Endothelial cell of umbilical vein (primary cell): Measurements from ENCODE around the gene KAT6B. TPM values are rescaled to one million over a fixed set of nuclear protein-coding genes. Genes with fewer than 3 reads are reported as not detected.

ENCODE experiments used
- BruUV-seq: library from RNA; stranded (reverse); fragments of 400-500 nt; replicated peaks from 2 replicates; lab custom pipeline; 2021; lab: Mats Ljungman, UMichigan
- CTCF ChIA-PET: fragments of 300-600, 350-600 bp; sonication (Branson Sonifier 250); formaldehyde crosslinking; loops from one replicate; lab custom pipeline; 2021; ENCODE audit warnings: antibody characterized with exemption, inconsistent platforms; lab: Charles Lee
- POLR2A ChIA-PET: fragments of 300-600, 350-600 bp; sonication (Branson Sonifier 250); formaldehyde crosslinking; loops from one replicate; lab custom pipeline; 2021; ENCODE audit warnings: antibody characterized with exemption, inconsistent platforms; lab: Charles Lee
- DNase-seq: peaks from one replicate; pipeline ENCODE4 v3.0.0-alpha.2; 2011; ENCODE audit warnings: low read depth, low spot score
- FAIRE-seq: peaks from 2 replicates; lab custom pipeline; 2011; peaks lifted over from hg19 to GRCh38; lab: Jason Lieb, UNC
- H2AFZ ChIP-seq: 2 replicates; pipeline ENCODE4 v1.6.0; 2012; ENCODE audit warnings: low read depth, low read length, control low read depth, inconsistent platforms
- H3K27ac ChIP-seq: 2 replicates; pipeline ENCODE4 v1.5.1; 2011; ENCODE audit warnings: low read depth, mild to moderate bottlenecking, control low read depth, low read length, moderate library complexity; ENCODE audit not compliant: insufficient read depth
- H3K27me3 ChIP-seq, 2 experiments: 2 replicates each; pipeline versions ENCODE4 v1.6.0 to v1.6.1; 2011; ENCODE audit warnings: low read length in 2 of 2, mixed read lengths in 1 of 2; ENCODE audit not compliant: control insufficient read depth in 2 of 2, insufficient read depth in 2 of 2
- H3K36me3 ChIP-seq, 2 experiments: 2 replicates in 1 of 2; 3 replicates in 1 of 2; pipeline ENCODE4 v1.5.1; 2011; ENCODE audit warnings: low read length in 2 of 2, mild to moderate bottlenecking in 1 of 2, moderate library complexity in 1 of 2; ENCODE audit not compliant: control insufficient read depth in 2 of 2, insufficient read depth in 2 of 2; ENCODE audit errors: extremely low read depth in 1 of 2
- H3K4me1 ChIP-seq: 3 replicates; pipeline ENCODE4 v1.5.1; 2011; ENCODE audit warnings: mild to moderate bottlenecking, low read length; ENCODE audit not compliant: control insufficient read depth, insufficient read depth; ENCODE audit errors: extremely low read depth
- H3K4me2 ChIP-seq: 2 replicates; pipeline ENCODE4 v1.6.1; 2011; ENCODE audit warnings: low read length, control low read depth, mixed read lengths; ENCODE audit not compliant: insufficient read depth
- H3K4me3 ChIP-seq, 3 experiments: fragments of 200-600 bp in 1 of 3; sonication (generic), shearing (Covaris generic) in 1 of 3; replicated peaks in 1 of 3; 2 replicates each; pipeline ENCODE4 v1.5.1; 2011 to 2016; ENCODE audit warnings: control low read depth in 3 of 3, low read length in 3 of 3, mild to moderate bottlenecking in 2 of 3, inconsistent platforms in 1 of 3, low read depth in 1 of 3, moderate library complexity in 1 of 3; ENCODE audit not compliant: insufficient read depth in 1 of 3
- H3K79me2 ChIP-seq: 2 replicates; pipeline ENCODE4 v1.6.0; 2012; ENCODE audit warnings: low read length, inconsistent platforms; ENCODE audit not compliant: control insufficient read depth, insufficient read depth
- H3K9ac ChIP-seq: replicated peaks from 2 replicates; pipeline ENCODE3; 2011; ENCODE audit warnings: low read length, control low read depth; ENCODE audit not compliant: insufficient read depth; ENCODE audit errors: extremely low read depth
- H3K9me1 ChIP-seq: replicated peaks from 3 replicates; pipeline ENCODE4 v1.6.0; 2011; ENCODE audit warnings: mild to moderate bottlenecking, low read length; ENCODE audit not compliant: control insufficient read depth, insufficient read depth; ENCODE audit errors: extremely low read depth
- H3K9me3 ChIP-seq: replicated peaks from 2 replicates; pipeline ENCODE4 v1.5.1; 2012; ENCODE audit warnings: low read length, inconsistent platforms; ENCODE audit not compliant: control insufficient read depth, insufficient read depth
- H4K20me1 ChIP-seq: replicated peaks from 2 replicates; pipeline ENCODE3; 2011; ENCODE audit warnings: mild to moderate bottlenecking, low read length; ENCODE audit not compliant: control insufficient read depth, insufficient read depth; ENCODE audit errors: extremely low read depth
- CTCF ChIP-seq, 2 donors: IDR thresholded peaks; 1 replicate in 1 of 2; 2 replicates in 1 of 2; pipeline ENCODE4 v1.5.1; 2011; ENCODE audit warnings: low read length in 2 of 2, mild to moderate bottlenecking in 2 of 2, moderate library complexity in 2 of 2, control low read depth in 1 of 2, inconsistent platforms in 1 of 2, low read depth in 1 of 2; ENCODE audit not compliant: insufficient read depth in 1 of 2; ENCODE audit errors: extremely low read depth in 1 of 2
- EZH2 ChIP-seq: IDR thresholded peaks from 2 replicates; pipeline ENCODE4 v1.6.1; 2012; ENCODE audit warnings: borderline replicate concordance, low read depth, mild to moderate bottlenecking, moderate library complexity, low read length, inconsistent platforms; ENCODE audit not compliant: severe bottlenecking
- FOS ChIP-seq: IDR thresholded peaks from 2 replicates; pipeline ENCODE4 v1.6.1; 2011; ENCODE audit warnings: mild to moderate bottlenecking, low read length, moderate library complexity, borderline replicate concordance; ENCODE audit not compliant: insufficient read depth
- GATA2 ChIP-seq: IDR thresholded peaks from 2 replicates; pipeline ENCODE4 v1.7.0; 2011; ENCODE audit warnings: low read depth, mild to moderate bottlenecking, moderate library complexity, mixed read lengths, low read length; ENCODE audit not compliant: insufficient read length, insufficient read depth
- JUN ChIP-seq: IDR thresholded peaks from 2 replicates; pipeline ENCODE4 v1.6.1; 2011; ENCODE audit warnings: borderline replicate concordance, low read depth; ENCODE audit not compliant: insufficient read length, insufficient read depth
- MAX ChIP-seq: IDR thresholded peaks from 2 replicates; pipeline ENCODE4 v1.6.1; 2011; ENCODE audit not compliant: insufficient read depth, insufficient read length
- MYC ChIP-seq: IDR thresholded peaks from one replicate; pipeline ENCODE4 v1.6.1; 2011; ENCODE audit warnings: mild to moderate bottlenecking, low read depth, low read length
- POLR2A ChIP-seq: IDR thresholded peaks from 2 replicates; pipeline ENCODE4 v1.6.1; 2012; ENCODE audit warnings: low read depth, mild to moderate bottlenecking, control low read depth, low read length
- POLR2AphosphoS5 ChIP-seq: IDR thresholded peaks from 2 replicates; pipeline ENCODE4 v1.6.1; 2012; ENCODE audit warnings: low read depth, mild to moderate bottlenecking, control low read depth, low read length, moderate library complexity; ENCODE audit not compliant: insufficient read depth
- dilution Hi-C: fragments of 300-500 bp; cut with MboI; formaldehyde crosslinking; loops from one replicate; pipeline ENCODE4 v1.15.0; 2019; ENCODE audit warnings: low sequenced_read_pairs; ENCODE audit not compliant: extremely low pct_ligation_motif_present
- intact Hi-C: fragments of 100-400 bp; cut with micrococcal nuclease; formaldehyde crosslinking; loops from one replicate; pipeline ENCODE4 v1.10.0; 2022
- polyA plus RNA-seq, 4 experiments: library from polyadenylated mRNA; depleted of rRNA in 3 of 4; stranded (reverse) in 3 of 4; unstranded in 1 of 4; fragments of >200 nt; gene quantifications; 2 replicates each; pipeline versions ENCODE4 v1.2.1 to v1.2.3, GENCODE V29; 2011 to 2012; ENCODE audit warnings: missing spikeins in 1 of 4
- total RNA-seq: library from RNA; stranded (reverse); gene quantifications from 2 replicates; pipeline ENCODE4 v1.2.3, GENCODE V29; 2021

KAT6B gene
- total and polyA plus RNA-seq, 2 donors (not counting 3 experiments of a cell fraction or from before 2014, with no cell fraction given) = 4.5 to 17.0 TPM

- no peak overlapping the region for H3K4me3 ChIP-seq
- no peaks in the 10 kb centered on the region for H3K36me3 ChIP-seq
- ChIA-PET POLR2A (no interaction called here), CTCF (interaction anchor here (1.2 kb wide), 2 partner anchors 16 to 41 kb away, joined by 3 read pairs; no protein-coding TSS in a partner anchor)
- intact Hi-C loops = no loop called here
- no peaks in the 10 kb centered on the region for H3K27me3 ChIP-seq
- no peak overlapping the region for H3K4me2 ChIP-seq
- H3K27ac ChIP-seq = no peak overlapping the region
- no peak overlapping the region for H2AFZ ChIP-seq
- no peaks in the 10 kb centered on the region for H3K79me2 ChIP-seq
- H4K20me1 ChIP-seq = no peaks in the 10 kb centered on the region
- no peaks in the 10 kb centered on the region for H3K9me3 ChIP-seq
- dilution Hi-C loops = no loop called here
- H3K4me1 ChIP-seq = peaks cover 6% of the 10 kb centered on the region
- no TSS peak for BruUV-seq
- DNase-seq (no peak), FAIRE-seq (no peak)
- no peaks in the 10 kb centered on the region for H3K9me1 ChIP-seq
- TF ChIP-seq POLR2A (no peak), EZH2 (no peak), CTCF (IDR thresholded peaks at IDR 0.05; ENCODE audit: extremely low read depth in 1 of 2, insufficient read depth in 1 of 2, low read depth in 1 of 2, low read length in 2 of 2) (no peak), JUN (no peak)
- no peak overlapping the region for H3K9ac ChIP-seq
These were observed 104.6 kb downstream of the KAT6B start for GRCh38 chr10:74930965-74931364.

- dilution Hi-C loops = no loop called here
- DNase-seq (no peak), FAIRE-seq (no peak)
- no peaks in the 10 kb centered on the region for H3K9me3 ChIP-seq
- TF ChIP-seq MYC (no peak), JUN (no peak), EZH2 (no peak), FOS (no peak), MAX (no peak), POLR2A (no peak), CTCF (IDR thresholded peaks at IDR 0.05; ENCODE audit: extremely low read depth in 1 of 2, insufficient read depth in 1 of 2, low read depth in 1 of 2, low read length in 2 of 2) (no peak), GATA2 (no peak), POLR2AphosphoS5 (no peak)
- H3K4me2 ChIP-seq = no peak overlapping the region
- H3K4me1 ChIP-seq = peaks cover 2% of the 10 kb centered on the region
- H3K4me3 ChIP-seq = no peak overlapping the region
- no peak overlapping the region for H3K27ac ChIP-seq
- BruUV-seq = no TSS peak
- intact Hi-C loops = no loop called here
- no peaks in the 10 kb centered on the region for H3K36me3 ChIP-seq
- no peaks in the 10 kb centered on the region for H4K20me1 ChIP-seq
- no peaks in the 10 kb centered on the region for H3K9me1 ChIP-seq
- POLR2A ChIA-PET = no interaction called here
- no peaks in the 10 kb centered on the region for H3K27me3 ChIP-seq
- H3K9ac ChIP-seq = no peak overlapping the region
- CTCF ChIA-PET = no interaction called here
- no peak overlapping the region for H2AFZ ChIP-seq
- no peaks in the 10 kb centered on the region for H3K79me2 ChIP-seq
These were observed 106.2 kb downstream of the KAT6B start for GRCh38 chr10:74932648-74933047.
